ENCODE measurements around the gene SFPQ. TPM values are rescaled to one million over a fixed set of nuclear protein-coding genes. Genes with fewer than 3 reads are reported as not detected.
"Not testable (repeated sequence)": the region's sequence is repeated elsewhere in the genome, so short reads cannot be mapped to it uniquely, and the experiment has no call there.

The SFPQ gene
- 99.6 and 151 TPM in 2 replicates for polyA plus RNA-seq (2011; rRNA removed)
- polyA plus RNA-seq (2012; cell fraction: cytosol; rRNA removed): 63.4 and 70.1 TPM in 2 replicates
- 176 and 221 TPM in 2 replicates for polyA plus RNA-seq (2012; cell fraction: nucleus; rRNA removed)
- 327 to 363 TPM (median 332 TPM) in 3 replicates for polyA plus RNA-seq (2017; fragmentation: RNase III; extraction: RNeasy Plus Mini Kit Qiagen cat#74134 plus additional on column Dnase treatment)
- polyA minus RNA-seq (2011; rRNA and poly(A)+ RNA removed): 36.4 and 43.9 TPM in 2 replicates

- TF ChIP-seq MYC (IDR thresholded peaks at IDR 0.05; ENCODE audit: borderline replicate concordance, low read length): peak; percentile 85
- peak; percentile 93 for TF ChIP-seq BCL3 (IDR thresholded peaks at IDR 0.05)
- TF ChIP-seq POLR2A (IDR thresholded peaks at IDR 0.05; ENCODE audit: low read length): peak; percentile 97
- TF ChIP-seq CEBPB (IDR thresholded peaks at IDR 0.05): no peak
- peak; percentile 86; the same call in 1 of the 2 replicates for TF ChIP-seq TFCP2L1 (CRISPR knock-in tag; IDR thresholded peaks at IDR 0.05)
- no peak for TF ChIP-seq KDM1A (IDR thresholded peaks at IDR 0.05; ENCODE audit: low read depth)
- no peak for TF ChIP-seq ZNF302 (CRISPR knock-in tag; IDR thresholded peaks at IDR 0.05)
- no peak for TF ChIP-seq CBX8 (IDR thresholded peaks at IDR 0.05)
- peak; percentile 96 for TF ChIP-seq PBX3 (IDR thresholded peaks at IDR 0.05)
- no peak for TF ChIP-seq KDM5A (IDR thresholded peaks at IDR 0.05)
- TF ChIP-seq MAX (IDR thresholded peaks at IDR 0.05): peak; percentile 82
- peak; percentile 85 for TF ChIP-seq PHF8 (IDR thresholded peaks at IDR 0.05; ENCODE audit: borderline replicate concordance, low read depth)
- peak; percentile 75; the same call in 1 of the 2 replicates for TF ChIP-seq RFX5 (IDR thresholded peaks at IDR 0.05)
- no peak for TF ChIP-seq HOXB5 (CRISPR knock-in tag; IDR thresholded peaks at IDR 0.05)
- no peak for TF ChIP-seq ATOH8 (CRISPR knock-in tag; IDR thresholded peaks at IDR 0.05; ENCODE audit: low read depth)
- no peak for TF ChIP-seq HOXA7 (CRISPR knock-in tag; IDR thresholded peaks at IDR 0.05)
- TF ChIP-seq HOXB13 (CRISPR knock-in tag; IDR thresholded peaks at IDR 0.05; ENCODE audit: low read depth): no peak
- no peak for TF ChIP-seq NPAS2 (CRISPR knock-in tag; IDR thresholded peaks at IDR 0.05; ENCODE audit: borderline replicate concordance)
- TF ChIP-seq JUN (IDR thresholded peaks at IDR 0.05): peak; percentile 87 to 92; a peak in 4 of 5 replicates
- TF ChIP-seq HMGXB4 (CRISPR knock-in tag; IDR thresholded peaks at IDR 0.05; ENCODE audit: borderline replicate concordance): no peak
- TF ChIP-seq FOSL2 (IDR thresholded peaks at IDR 0.05): no peak
- TF ChIP-seq FOSL2 (CRISPR knock-in tag; IDR thresholded peaks at IDR 0.05): no peak
- no peak for TF ChIP-seq CHD2 (IDR thresholded peaks at IDR 0.05; ENCODE audit: low read length, partially characterized antibody)
- no peak for TF ChIP-seq CBX2 (IDR thresholded peaks at IDR 0.05; ENCODE audit: borderline replicate concordance, low read depth)
- no peak for TF ChIP-seq E2F6 (IDR thresholded peaks at IDR 0.05; ENCODE audit: borderline replicate concordance, low read depth)
Measured at GRCh38 chr1:35192853-35193664, at the start of gene SFPQ. Gene SFPQ (minus strand): TSS chr1:35193145. CDS start chr1:35193049, 96 bp downstream.

GRCh38 chr1:35236772-35237171, 43.8 kb upstream of the SFPQ start:
- H3K4me2 ChIP-seq; H3K4me3 ChIP-seq; POLR2A ChIA-PET; H3K9me3 ChIP-seq; H3K27ac ChIP-seq; CTCF ChIA-PET; DNase-seq (ENCODE audit: low read depth in 1 of 2, low spot score in 1 of 2); FAIRE-seq; ATAC-seq; H3K4me1 ChIP-seq: not testable (repeated sequence)
- 69% methylated on average over 2 of the region's 2 CpGs for WGBS (ENCODE audit: missing lambda C conversion rate)

More at GRCh38 chr1:35192853-35193664, at the start of gene SFPQ:
- H3K4me3 ChIP-seq: peak within 1 kb of the TSS; percentile 90
- no peak for FAIRE-seq
- peak; percentile 98 for DNase-seq (ENCODE audit: low read depth in 1 of 2, low spot score in 1 of 2)
- ChIA-PET POLR2A (interaction anchor here (0.6 to 1.0 kb wide), 3 partner anchors 9 to 75 kb away, joined by 3 to 7 read pairs (median 3); partner anchors contain the start of gene ZMYM4), CTCF (no interaction called here)
- peak; percentile 88 to 92 for ATAC-seq
- H3K4me1 ChIP-seq: peaks cover 24% of the 10 kb centered on the region
- peak within 1 kb of the TSS; percentile 98 to 99 for H3K27ac ChIP-seq
- WGBS (ENCODE audit: missing lambda C conversion rate): 3% methylated on average over 9 of the region's 50 CpGs
- H3K4me2 ChIP-seq: peak within 1 kb of the TSS; percentile 88
- no peaks in the 10 kb centered on the region for H3K9me3 ChIP-seq
